SK-N-MC (cell line): ENCODE data around the gene TXNDC15.

Experiments
- EZH2 ChIP-seq: fragments of 200-600 bp; sonication (generic); IDR thresholded peaks from one replicate; pipeline ENCODE4 v1.6.1; 2017; ENCODE audit warnings: antibody characterized with exemption
- FOXP2 ChIP-seq: optimal IDR thresholded peaks from 2 replicates; pipeline ENCODE3; 2011; ENCODE audit warnings: mild to moderate bottlenecking, moderate library complexity; ENCODE audit not compliant: insufficient read depth; ENCODE audit errors: extremely low read length, control extremely low read depth
- POLR2AphosphoS5 ChIP-seq: IDR thresholded peaks from 2 replicates; pipeline ENCODE4 v1.6.1; 2012; ENCODE audit warnings: mild to moderate bottlenecking, low read depth, low read length, borderline replicate concordance

GRCh38 chr5:134937526-134937925 lies 63.4 kb downstream of the TXNDC15 start:
- TF ChIP-seq EZH2 (no peak), POLR2AphosphoS5 (no peak), FOXP2 (no peak)
